Adrenal gland (tissue), 12 donors: ENCODE measurements around the gene TNS3. TPM values are rescaled to one million over a fixed set of nuclear protein-coding genes. Genes with fewer than 3 reads are reported as not detected.

Source experiments
- DNase-seq, 7 donors: peaks; one replicate each; pipeline ENCODE4 v3.0.0-alpha.2; 2019 to 2020
- H3K27ac ChIP-seq, 5 donors: fragments of 200-600 bp; sonication (generic) in 4 of 5; 1 replicate in 3 of 5; 2 replicates in 2 of 5; pipeline versions ENCODE4 v1.5.1 to v1.8.0; 2016 to 2020; ENCODE audit warnings: mild to moderate bottlenecking in 1 of 5
- H3K27me3 ChIP-seq: fragments of 200-600 bp; 2 replicates; pipeline ENCODE4 v1.8.0; 2021
- H3K36me3 ChIP-seq, 2 donors: fragments of 200-600 bp; replicated peaks in 1 of 2; 1 replicate in 1 of 2; 2 replicates in 1 of 2; pipeline versions ENCODE4 v1.5.1 to v1.8.0; 2018 to 2022
- H3K4me1 ChIP-seq, 2 donors: fragments of 200-600 bp; replicated peaks in 1 of 2; 1 replicate in 1 of 2; 2 replicates in 1 of 2; pipeline versions ENCODE4 v1.5.1 to v1.8.0; 2018 to 2021
- H3K4me3 ChIP-seq, 4 donors: fragments of 200-600 bp; sonication (generic) in 3 of 4; one replicate each; pipeline ENCODE4 v1.5.1; 2016 to 2018
- H3K9me3 ChIP-seq, 3 donors: fragments of 200-600 bp; sonication (generic) in 1 of 3; replicated peaks in 1 of 3; 1 replicate in 2 of 3; 2 replicates in 1 of 3; pipeline versions ENCODE4 v1.5.1 to v1.8.0; 2016 to 2021
- POLR2A ChIP-seq, 2 donors: fragments of 450-650 bp; IDR thresholded peaks; one replicate each; pipeline ENCODE4 v1.6.1; 2017; ENCODE audit warnings: antibody characterized with exemption in 2 of 2, mild to moderate bottlenecking in 2 of 2, moderate library complexity in 1 of 2
- WGBS, 4 donors: extraction: QIAGEN DNeasy Blood & Tissue Kit in 2 of 4; methylation state at CpG; one replicate each; pipeline versions ENCODE4 v1.1.5 to v1.1.7; 2013 to 2017; 5-methylcytosine and 5-hydroxymethylcytosine counted together
- intact Hi-C, 2 donors: fragments of 100-400 bp; cut with DNase I; formaldehyde crosslinking; loops; one replicate each; pipeline versions ENCODE4 v1.14.1 to v1.15.0; 2022 to 2023
- polyA plus RNA-seq, 3 donors: library from polyadenylated mRNA; stranded (reverse); fragments of 200-250 nt in 2 of 3; fragments of 350-450 nt in 1 of 3; fragmentation: Illumina TruSeq in 1 of 3; extraction: RNeasy Lipid Tissue Mini Kit (QIAGEN cat#74804) in 1 of 3; gene quantifications; one replicate each; pipeline ENCODE4 v1.2.3, GENCODE V29; 2013 to 2014
- total RNA-seq, 9 donors: library from RNA; depleted of rRNA in 4 of 9; stranded (reverse); fragments of >200 nt in 4 of 9; fragments of 120-200 nt in 1 of 9; fragmentation: NEBNext Ultra II Directional in 1 of 9; extraction: Animal tissue kit (Norgen Biotek cat#: 25700) in 1 of 9; gene quantifications; one replicate each; pipeline versions ENCODE4 v1.1.0 to v1.2.4, GENCODE V29; 2013 to 2023
- TF ChIP-seq, protein P1 (sequence below), 6 experiments: fragments of 450-650 bp in 4 of 6; fragments of 200-600 bp in 2 of 6; sonication (generic) in 1 of 6; IDR thresholded peaks; 1 replicate in 5 of 6; 2 replicates in 1 of 6; pipeline versions ENCODE4 v1.5.1 to v1.8.0; 2016 to 2021; ENCODE audit warnings: antibody characterized with exemption in 6 of 6, mild to moderate bottlenecking in 2 of 6, moderate library complexity in 1 of 6
- donor health status: healthy with polysubstance abuse.
- donor health status: Bipolar disorder and iron deficiency.
- donor health status: DM: yes; HTN: yes; CAD: no.
- donor health status: DM: no; HTN: no; CAD: no.
- donor health status: DM: no; HTN: no; CAD: no.
- donor health status: DM: yes; HTN: yes; CAD: no.

The TNS3 gene
- total and polyA plus RNA-seq, 12 donors: 21.0 to 188 (median 99.8) TPM

GRCh38 chr7:47354071-47354470 is 227.8 kb downstream of the TNS3 start:
- H3K27ac ChIP-seq: no peak overlapping the region
- no peak overlapping the region for H3K4me3 ChIP-seq
- no peaks in the 10 kb centered on the region for H3K27me3 ChIP-seq
- intact Hi-C loops: no loop called here
- DNase-seq: no peak
- 89 to 95% (median 92%) methylated on average over 4 of the region's 4 CpGs for WGBS, 4 donors
- H3K9me3 ChIP-seq: no peaks in the 10 kb centered on the region
- no peaks in the 10 kb centered on the region for H3K36me3 ChIP-seq
- no peak for TF ChIP-seq POLR2A (IDR thresholded peaks at IDR 0.05)
- TF ChIP-seq, protein P1, sequence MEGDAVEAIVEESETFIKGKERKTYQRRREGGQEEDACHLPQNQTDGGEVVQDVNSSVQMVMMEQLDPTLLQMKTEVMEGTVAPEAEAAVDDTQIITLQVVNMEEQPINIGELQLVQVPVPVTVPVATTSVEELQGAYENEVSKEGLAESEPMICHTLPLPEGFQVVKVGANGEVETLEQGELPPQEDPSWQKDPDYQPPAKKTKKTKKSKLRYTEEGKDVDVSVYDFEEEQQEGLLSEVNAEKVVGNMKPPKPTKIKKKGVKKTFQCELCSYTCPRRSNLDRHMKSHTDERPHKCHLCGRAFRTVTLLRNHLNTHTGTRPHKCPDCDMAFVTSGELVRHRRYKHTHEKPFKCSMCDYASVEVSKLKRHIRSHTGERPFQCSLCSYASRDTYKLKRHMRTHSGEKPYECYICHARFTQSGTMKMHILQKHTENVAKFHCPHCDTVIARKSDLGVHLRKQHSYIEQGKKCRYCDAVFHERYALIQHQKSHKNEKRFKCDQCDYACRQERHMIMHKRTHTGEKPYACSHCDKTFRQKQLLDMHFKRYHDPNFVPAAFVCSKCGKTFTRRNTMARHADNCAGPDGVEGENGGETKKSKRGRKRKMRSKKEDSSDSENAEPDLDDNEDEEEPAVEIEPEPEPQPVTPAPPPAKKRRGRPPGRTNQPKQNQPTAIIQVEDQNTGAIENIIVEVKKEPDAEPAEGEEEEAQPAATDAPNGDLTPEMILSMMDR (IDR thresholded peaks at IDR 0.05): no peak
- H3K4me1 ChIP-seq: peaks cover 4 to 13% of the 10 kb centered on the region in 2 donors

- Histone ChIP-seq H3K9me3 (no peaks in the 10 kb centered on the region), H3K4me1 (peaks cover 4 to 13% of the 10 kb centered on the region in 2 donors), H3K4me3 (no peak overlapping the region), H3K27me3 (no peaks in the 10 kb centered on the region), H3K27ac (no peak overlapping the region), H3K36me3 (no peaks in the 10 kb centered on the region)
- no peak for DNase-seq
- TF ChIP-seq, protein P1 (IDR thresholded peaks at IDR 0.05): no peak
- TF ChIP-seq POLR2A (IDR thresholded peaks at IDR 0.05): no peak
- 94 to 97% (median 96%) methylated on average over 7 to 8 of the region's 8 CpGs for WGBS, 4 donors
- intact Hi-C loops: no loop called here
Measured at GRCh38 chr7:47352394-47352968, 229.4 kb downstream of the TNS3 start.

DNA sequence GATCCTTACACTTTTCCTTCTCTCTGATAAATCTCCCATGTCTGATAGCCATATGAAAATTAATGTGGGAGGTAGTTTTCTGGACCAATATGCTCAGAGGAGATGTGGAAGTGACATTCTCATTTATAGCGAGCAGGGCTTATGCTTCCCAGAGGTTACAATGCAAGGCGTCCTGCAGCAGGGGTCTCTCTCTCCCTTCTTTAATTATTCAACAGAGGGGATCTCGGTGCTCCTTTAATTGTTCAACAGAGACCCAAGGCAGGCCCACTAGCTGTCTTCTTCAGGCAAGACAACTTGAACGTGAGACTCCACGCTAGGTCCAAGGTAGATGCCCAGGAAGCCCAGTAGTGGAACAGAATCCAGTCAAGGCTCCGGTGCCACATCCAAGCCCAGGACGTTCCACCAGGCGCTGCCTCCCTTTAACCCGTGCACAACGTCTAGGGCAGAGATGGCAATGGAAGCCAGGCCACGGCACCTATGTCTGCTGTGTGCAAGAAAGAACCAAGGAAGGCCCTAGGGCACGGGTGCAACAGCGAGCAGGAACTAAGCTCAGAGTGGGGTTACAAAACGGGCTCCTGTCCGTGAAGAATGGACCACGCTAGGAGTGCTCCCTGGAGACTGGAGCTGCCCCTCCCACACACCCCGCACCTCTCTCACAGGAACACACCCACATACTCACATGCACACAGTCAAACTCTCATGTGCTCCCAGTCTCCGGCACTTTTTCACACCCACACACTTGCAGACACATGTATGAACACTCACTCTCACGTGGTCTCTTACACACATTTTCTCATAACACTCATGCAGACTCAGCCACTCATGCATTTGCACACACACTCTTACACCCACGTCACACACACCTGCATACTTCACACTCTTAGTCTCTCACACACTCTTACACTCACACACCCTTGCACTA is 230.4 kb downstream of the TNS3 start:
- H3K27ac ChIP-seq: no peak overlapping the region
- H3K9me3 ChIP-seq: no peaks in the 10 kb centered on the region
- DNase-seq: no peak
- peaks cover 4 to 13% of the 10 kb centered on the region in 2 donors for H3K4me1 ChIP-seq
- no peaks in the 10 kb centered on the region for H3K27me3 ChIP-seq
- intact Hi-C loops: no loop called here
- TF ChIP-seq, protein P1 (IDR thresholded peaks at IDR 0.05): no peak
- H3K36me3 ChIP-seq: no peaks in the 10 kb centered on the region
- H3K4me3 ChIP-seq: no peak overlapping the region
- WGBS, 4 donors: 88 to 92% (median 91%) methylated on average over 20 of the region's 20 CpGs

GRCh38 chr7:47350425-47350824 is 231.5 kb downstream of the TNS3 start:
- WGBS, 4 donors: 71 to 86% (median 79%) methylated on average over 5 of the region's 5 CpGs
- Histone ChIP-seq H3K9me3 (no peaks in the 10 kb centered on the region), H3K4me1 (peaks cover 3 to 4% of the 10 kb centered on the region in 2 donors), H3K27ac (no peak overlapping the region), H3K27me3 (no peaks in the 10 kb centered on the region), H3K4me3 (no peak overlapping the region), H3K36me3 (no peaks in the 10 kb centered on the region)
- TF ChIP-seq POLR2A (IDR thresholded peaks at IDR 0.05): no peak
- TF ChIP-seq, protein P1 (IDR thresholded peaks at IDR 0.05): no peak
- no peak for DNase-seq
- intact Hi-C loops: no loop called here
